GM12874 (cell line): ENCODE results near the gene CUTC.

Experiments
- CTCF ChIP-seq: IDR thresholded peaks from 2 replicates; pipeline ENCODE4 v1.5.1; 2011; ENCODE audit warnings: low read depth, mild to moderate bottlenecking, control low read depth, low read length, moderate library complexity; ENCODE audit not compliant: insufficient read depth

The CUTC gene

GRCh38 chr10:99700649-99701048 lies 31.4 kb upstream of the CUTC start:
- TF ChIP-seq CTCF, result no peak

DNA sequence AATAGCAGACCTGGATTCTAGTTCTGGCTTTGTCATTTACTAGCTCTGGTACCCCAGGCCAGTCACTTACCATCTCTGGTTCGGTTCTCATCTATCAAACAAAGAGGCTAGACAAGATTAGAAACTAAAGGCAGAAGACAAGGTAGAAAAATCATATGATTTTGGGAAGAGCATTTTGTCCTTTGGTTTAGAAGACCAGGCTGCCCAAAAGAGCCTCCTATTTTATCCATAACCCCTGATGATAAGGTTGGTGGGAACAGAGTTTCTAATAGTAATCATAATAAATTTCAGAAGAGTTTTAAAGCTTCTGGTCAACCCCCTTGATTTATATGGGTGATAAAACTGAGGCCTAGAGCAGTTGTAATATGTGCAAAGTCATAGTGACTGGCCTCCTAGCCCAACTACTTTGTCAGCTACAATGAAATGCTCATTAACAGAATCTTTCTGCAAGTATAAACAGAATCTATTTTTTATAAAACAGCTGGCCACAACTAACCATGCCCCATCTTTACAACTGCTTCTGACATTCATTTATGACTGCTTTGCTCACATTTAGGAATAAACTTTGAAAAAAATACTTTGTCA lies 23.5 kb upstream of the CUTC start:
- TF ChIP-seq CTCF, result no peak

DNA sequence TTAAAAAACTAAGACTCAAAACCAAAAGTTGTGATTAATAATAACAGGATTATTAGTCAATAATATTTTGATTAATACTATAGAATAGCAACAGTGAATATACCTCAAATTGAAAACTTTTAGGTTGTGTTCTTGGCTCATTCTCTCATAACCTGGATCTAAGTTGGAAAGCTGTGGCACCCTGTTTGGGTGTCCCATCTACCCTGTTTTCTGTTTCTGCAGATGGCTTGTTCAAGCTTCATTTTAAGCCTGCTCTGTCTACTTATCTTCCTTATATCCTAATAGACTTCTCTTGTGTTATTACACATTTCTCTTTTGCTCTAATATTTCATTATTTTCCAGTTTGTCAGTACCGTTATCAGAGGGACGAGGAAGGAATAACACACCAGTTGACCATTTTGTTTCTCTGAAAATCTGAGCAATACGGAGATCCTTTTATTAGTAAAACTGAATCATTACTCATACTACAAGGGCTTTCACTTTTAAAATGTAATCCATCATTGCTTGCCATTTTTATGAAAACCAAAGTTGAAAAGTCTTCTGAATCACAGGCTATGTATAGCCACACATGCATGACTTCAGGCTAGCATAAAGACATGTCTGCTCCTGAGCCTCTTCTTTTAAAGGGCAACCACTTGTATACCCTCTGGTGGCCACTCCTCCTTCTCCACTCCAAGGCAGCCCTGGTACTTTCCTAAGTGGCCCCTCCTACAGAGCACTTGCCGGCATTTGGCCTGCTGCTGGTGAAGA lies 22.4 kb upstream of the CUTC start:
- no peak for TF ChIP-seq CTCF

DNA sequence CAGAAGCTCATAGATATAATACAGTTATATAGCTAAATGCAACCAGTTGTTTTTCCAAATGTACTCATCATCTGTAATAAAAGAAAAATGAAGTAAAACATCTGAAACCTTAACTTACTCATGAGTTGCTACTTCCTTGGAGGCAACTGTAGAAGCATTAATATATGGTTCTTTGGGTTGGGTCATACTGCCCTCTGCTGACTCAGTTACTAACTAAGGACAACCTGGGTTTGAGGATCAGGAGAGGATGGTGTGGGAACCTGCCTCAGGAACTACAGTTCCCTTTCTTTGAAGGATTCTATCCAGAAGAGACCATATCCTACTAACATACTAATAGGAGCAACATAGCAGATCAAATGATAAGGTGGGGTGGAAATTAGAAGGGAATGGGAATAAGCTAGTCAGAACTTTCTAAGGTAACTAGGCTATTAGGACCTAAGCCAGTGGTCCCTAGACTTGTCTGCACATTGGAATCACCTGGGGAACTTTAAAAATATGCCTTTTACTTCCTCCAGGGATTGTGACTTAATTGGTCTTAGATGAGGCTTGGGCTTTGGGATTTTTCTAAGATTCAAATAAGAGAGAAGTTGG lies 20.8 kb upstream of the CUTC start:
- TF ChIP-seq CTCF, result peak; percentile 43; the same call in 1 of the 2 replicates

DNA sequence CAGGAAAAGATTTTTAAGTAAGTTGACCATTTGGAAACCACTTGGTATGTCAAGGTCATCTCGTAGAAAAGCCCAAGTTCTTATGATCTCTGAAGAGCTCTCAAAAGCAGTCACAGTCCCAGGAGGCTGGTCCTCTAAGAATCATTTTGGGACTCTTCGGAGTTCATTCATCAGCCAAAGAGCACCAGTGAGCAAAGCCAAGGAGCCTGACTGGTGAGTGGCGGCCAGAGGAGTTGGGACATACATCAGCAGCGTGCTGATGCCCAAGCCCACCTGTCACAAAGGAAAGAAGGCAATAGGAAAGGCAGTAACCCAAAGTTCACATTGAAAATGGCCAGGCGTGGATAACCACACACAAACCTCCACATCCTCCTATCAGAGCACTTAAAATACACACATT lies 17.6 kb upstream of the CUTC start:
- TF ChIP-seq CTCF, result no peak

- no peak for TF ChIP-seq CTCF
These were observed 11.6 kb upstream of the CUTC start for GRCh38 chr10:99720387-99720786.

GRCh38 chr10:99730026-99730425 lies 2.0 kb upstream of the CUTC start:
- TF ChIP-seq CTCF, result no peak
